Panc1 (cell line): Measurements from ENCODE around the gene TC2N.

ENCODE experiments used
- CTCF ChIP-seq: fragments of 450-650 bp; IDR thresholded peaks from 2 replicates; pipeline ENCODE4 v1.5.1; 2017; ENCODE audit warnings: mild to moderate bottlenecking
- POLR2AphosphoS5 ChIP-seq: IDR thresholded peaks from 2 replicates; pipeline ENCODE4 v1.6.1; 2012; ENCODE audit warnings: mild to moderate bottlenecking, low read depth, low read length, moderate library complexity
- TCF7L2 ChIP-seq: IDR thresholded peaks from 2 replicates; pipeline ENCODE4 v1.6.1; 2011; ENCODE audit warnings: mild to moderate bottlenecking, low read depth, low read length, inconsistent platforms

- no peak for TF ChIP-seq CTCF
- TF ChIP-seq TCF7L2 = no peak
- TF ChIP-seq POLR2AphosphoS5 = no peak
Measured at GRCh38 chr14:91877376-91877915, 10.1 kb upstream of the TC2N start.
